Ishikawa (cell line): Measurements from ENCODE around the gene PAK2.
A peak's percentile ranks its signal among the peaks of the same experiment; 100 is the strongest.

Experiments
- CEBPB ChIP-seq: IDR thresholded peaks from 2 replicates; pipeline ENCODE4 v1.6.1; 2012
- CREB1 ChIP-seq: IDR thresholded peaks from 2 replicates; pipeline ENCODE4 v1.6.1; 2012; ENCODE audit warnings: low read depth
- EGR1 ChIP-seq: IDR thresholded peaks from 2 replicates; pipeline ENCODE4 v1.6.1; 2012
- EP300 ChIP-seq: IDR thresholded peaks from 2 replicates; pipeline ENCODE4 v1.6.1; 2012; ENCODE audit warnings: borderline replicate concordance
- FOXM1 ChIP-seq: IDR thresholded peaks from 2 replicates; pipeline ENCODE4 v1.6.1; 2012; ENCODE audit warnings: low read depth, borderline replicate concordance
- NFIC ChIP-seq: IDR thresholded peaks from 2 replicates; pipeline ENCODE4 v1.6.1; 2012
- RAD21 ChIP-seq: IDR thresholded peaks from 2 replicates; pipeline ENCODE4 v1.6.1; 2012; ENCODE audit warnings: low read depth
- TAF1 ChIP-seq: IDR thresholded peaks from 2 replicates; pipeline ENCODE4 v1.6.1; 2012; ENCODE audit warnings: low read depth, mild to moderate bottlenecking
- TCF12 ChIP-seq: IDR thresholded peaks from 2 replicates; pipeline ENCODE4 v1.6.1; 2012; ENCODE audit warnings: low read depth
- TEAD4 ChIP-seq: IDR thresholded peaks from 2 replicates; pipeline ENCODE4 v1.6.1; 2012
- YY1 ChIP-seq: IDR thresholded peaks from 2 replicates; pipeline ENCODE4 v1.6.1; 2012; ENCODE audit warnings: low read depth
- ZBTB7A ChIP-seq: IDR thresholded peaks from 2 replicates; pipeline ENCODE4 v1.6.1; 2012; ENCODE audit warnings: low read depth
- TF ChIP-seq, protein P1 (sequence below): IDR thresholded peaks from 2 replicates; pipeline ENCODE4 v1.6.1; 2012
- TF ChIP-seq, protein P2 (sequence below): IDR thresholded peaks from 2 replicates; pipeline ENCODE4 v1.6.1; 2012; ENCODE audit warnings: low read depth, mild to moderate bottlenecking
- TF ChIP-seq, protein P3 (sequence below): IDR thresholded peaks from 2 replicates; pipeline ENCODE4 v1.6.1; 2012

PAK2 gene

DNA sequence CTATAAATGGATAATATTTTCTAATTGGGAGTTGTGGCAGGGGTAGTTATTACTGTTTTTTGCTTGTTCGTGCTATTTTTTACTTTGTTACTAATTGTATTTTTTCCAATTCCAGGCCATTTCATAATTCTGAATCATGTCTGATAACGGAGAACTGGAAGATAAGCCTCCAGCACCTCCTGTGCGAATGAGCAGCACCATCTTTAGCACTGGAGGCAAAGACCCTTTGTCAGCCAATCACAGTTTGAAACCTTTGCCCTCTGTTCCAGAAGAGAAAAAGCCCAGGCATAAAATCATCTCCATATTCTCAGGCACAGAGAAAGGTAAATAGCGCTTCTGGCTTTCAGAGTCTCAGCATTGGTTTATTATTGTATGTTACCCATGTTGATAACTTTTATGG is 42.9 kb downstream of the PAK2 start:
- TF ChIP-seq FOXM1 (no peak), CEBPB (no peak), NFIC (no peak), YY1 (no peak)

DNA sequence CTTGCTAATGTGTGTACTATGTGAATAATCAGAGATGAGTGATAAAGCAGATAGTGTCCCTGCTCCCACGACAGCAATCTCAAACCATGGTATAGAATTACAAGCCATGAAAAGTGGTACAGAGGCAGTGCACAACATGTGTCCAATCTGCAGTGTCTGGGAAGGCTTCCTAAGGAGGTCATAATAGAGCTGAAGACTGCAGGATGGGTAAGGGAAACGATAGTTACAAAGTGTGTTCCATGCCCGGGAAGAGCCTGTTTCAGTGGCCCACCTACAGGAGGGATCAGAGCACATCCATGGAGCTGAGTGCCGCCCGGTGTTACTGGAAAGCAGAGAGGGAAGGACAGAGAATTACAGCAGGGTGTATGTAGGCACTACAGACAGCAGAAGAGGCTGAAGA is 48.9 kb downstream of the PAK2 start:
- TF ChIP-seq TCF12 = no peak
- TF ChIP-seq, protein P1, sequence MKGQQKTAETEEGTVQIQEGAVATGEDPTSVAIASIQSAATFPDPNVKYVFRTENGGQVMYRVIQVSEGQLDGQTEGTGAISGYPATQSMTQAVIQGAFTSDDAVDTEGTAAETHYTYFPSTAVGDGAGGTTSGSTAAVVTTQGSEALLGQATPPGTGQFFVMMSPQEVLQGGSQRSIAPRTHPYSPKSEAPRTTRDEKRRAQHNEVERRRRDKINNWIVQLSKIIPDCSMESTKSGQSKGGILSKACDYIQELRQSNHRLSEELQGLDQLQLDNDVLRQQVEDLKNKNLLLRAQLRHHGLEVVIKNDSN = no peak
- no peak for TF ChIP-seq YY1
- no peak for TF ChIP-seq TAF1
- TF ChIP-seq EP300 = no peak
- TF ChIP-seq TEAD4 = no peak
- no peak for TF ChIP-seq FOXM1
- no peak for TF ChIP-seq NFIC
- no peak for TF ChIP-seq RAD21
- TF ChIP-seq EGR1 = no peak
- TF ChIP-seq, protein P2, sequence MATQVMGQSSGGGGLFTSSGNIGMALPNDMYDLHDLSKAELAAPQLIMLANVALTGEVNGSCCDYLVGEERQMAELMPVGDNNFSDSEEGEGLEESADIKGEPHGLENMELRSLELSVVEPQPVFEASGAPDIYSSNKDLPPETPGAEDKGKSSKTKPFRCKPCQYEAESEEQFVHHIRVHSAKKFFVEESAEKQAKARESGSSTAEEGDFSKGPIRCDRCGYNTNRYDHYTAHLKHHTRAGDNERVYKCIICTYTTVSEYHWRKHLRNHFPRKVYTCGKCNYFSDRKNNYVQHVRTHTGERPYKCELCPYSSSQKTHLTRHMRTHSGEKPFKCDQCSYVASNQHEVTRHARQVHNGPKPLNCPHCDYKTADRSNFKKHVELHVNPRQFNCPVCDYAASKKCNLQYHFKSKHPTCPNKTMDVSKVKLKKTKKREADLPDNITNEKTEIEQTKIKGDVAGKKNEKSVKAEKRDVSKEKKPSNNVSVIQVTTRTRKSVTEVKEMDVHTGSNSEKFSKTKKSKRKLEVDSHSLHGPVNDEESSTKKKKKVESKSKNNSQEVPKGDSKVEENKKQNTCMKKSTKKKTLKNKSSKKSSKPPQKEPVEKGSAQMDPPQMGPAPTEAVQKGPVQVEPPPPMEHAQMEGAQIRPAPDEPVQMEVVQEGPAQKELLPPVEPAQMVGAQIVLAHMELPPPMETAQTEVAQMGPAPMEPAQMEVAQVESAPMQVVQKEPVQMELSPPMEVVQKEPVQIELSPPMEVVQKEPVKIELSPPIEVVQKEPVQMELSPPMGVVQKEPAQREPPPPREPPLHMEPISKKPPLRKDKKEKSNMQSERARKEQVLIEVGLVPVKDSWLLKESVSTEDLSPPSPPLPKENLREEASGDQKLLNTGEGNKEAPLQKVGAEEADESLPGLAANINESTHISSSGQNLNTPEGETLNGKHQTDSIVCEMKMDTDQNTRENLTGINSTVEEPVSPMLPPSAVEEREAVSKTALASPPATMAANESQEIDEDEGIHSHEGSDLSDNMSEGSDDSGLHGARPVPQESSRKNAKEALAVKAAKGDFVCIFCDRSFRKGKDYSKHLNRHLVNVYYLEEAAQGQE = no peak
- no peak for TF ChIP-seq CREB1
- no peak for TF ChIP-seq CEBPB
- no peak for TF ChIP-seq ZBTB7A
- TF ChIP-seq, protein P3, sequence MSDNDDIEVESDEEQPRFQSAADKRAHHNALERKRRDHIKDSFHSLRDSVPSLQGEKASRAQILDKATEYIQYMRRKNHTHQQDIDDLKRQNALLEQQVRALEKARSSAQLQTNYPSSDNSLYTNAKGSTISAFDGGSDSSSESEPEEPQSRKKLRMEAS = no peak

DNA sequence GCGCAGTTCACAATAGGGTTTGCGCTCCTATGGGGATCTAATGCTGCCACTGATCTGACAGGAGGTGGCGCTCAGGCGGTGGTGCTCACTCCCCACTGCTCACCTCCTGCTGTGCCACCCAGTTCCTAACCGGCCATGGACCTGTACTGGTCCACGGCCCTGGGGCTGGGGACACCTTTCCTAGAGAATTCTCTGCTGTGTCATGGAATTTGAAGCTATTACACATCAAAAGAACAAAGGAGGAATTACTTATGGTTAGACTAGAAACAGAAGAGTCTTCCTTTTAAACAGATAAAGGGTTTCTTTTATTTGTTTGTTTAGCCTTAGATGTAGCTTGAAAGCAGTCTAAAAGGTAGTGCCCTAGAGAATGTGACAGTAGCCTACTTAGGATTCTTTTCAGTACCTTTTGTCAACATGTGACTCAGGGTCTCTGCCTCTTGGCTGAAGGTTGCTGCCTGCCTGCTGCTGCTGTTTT is 50.3 kb downstream of the PAK2 start:
- TF ChIP-seq, protein P3 = no peak
- TF ChIP-seq EGR1 = no peak
- TF ChIP-seq TAF1 = no peak
- no peak for TF ChIP-seq YY1
- peak; percentile 32; the same call in 1 of the 2 replicates for TF ChIP-seq RAD21

DNA sequence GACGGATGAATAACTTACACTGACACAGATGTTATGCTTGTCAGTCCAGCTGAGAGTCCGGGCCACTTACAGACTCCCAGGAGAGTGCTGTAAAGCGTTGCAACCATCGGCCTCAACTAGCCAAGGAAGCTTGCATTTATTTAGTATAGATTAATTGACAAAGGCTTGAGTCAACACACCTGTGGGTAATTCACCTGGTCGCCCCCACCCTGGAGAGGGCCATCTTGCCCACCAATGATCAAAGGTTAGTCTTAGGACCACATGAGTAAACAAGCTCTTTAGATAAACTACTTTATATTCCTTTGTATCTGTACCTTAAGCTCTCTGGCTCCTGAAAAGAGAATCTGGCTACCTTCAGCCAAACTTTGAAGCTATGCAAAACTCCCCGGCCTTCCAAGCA is 51.0 kb downstream of the PAK2 start:
- TF ChIP-seq NFIC (no peak), CREB1 (no peak)

DNA sequence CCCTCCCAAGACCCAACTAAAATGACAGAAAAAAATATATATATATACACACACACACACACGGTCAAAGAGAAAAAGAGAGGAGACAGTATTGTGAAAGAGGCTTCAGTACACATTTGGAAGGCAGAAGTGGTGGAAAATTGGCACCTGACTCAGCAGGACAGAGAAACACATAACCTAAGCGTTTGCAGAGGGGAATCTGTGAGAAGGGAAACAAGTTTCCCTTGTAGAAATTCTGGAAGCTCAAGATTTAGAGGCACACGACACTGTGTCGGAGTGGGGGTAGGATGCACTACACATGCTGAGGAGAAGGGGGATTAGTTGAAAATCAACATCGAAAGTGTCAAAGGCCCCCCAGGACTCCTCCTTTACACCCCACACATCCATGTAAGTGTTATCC is 53.1 kb downstream of the PAK2 start:
- TF ChIP-seq NFIC (no peak), EP300 (no peak), EGR1 (no peak), CEBPB (no peak; the same call in 1 of the 2 replicates), YY1 (no peak), CREB1 (no peak)
- TF ChIP-seq, protein P3 = no peak
- TF ChIP-seq, protein P2 = no peak
- TF ChIP-seq, protein P1 = no peak

DNA sequence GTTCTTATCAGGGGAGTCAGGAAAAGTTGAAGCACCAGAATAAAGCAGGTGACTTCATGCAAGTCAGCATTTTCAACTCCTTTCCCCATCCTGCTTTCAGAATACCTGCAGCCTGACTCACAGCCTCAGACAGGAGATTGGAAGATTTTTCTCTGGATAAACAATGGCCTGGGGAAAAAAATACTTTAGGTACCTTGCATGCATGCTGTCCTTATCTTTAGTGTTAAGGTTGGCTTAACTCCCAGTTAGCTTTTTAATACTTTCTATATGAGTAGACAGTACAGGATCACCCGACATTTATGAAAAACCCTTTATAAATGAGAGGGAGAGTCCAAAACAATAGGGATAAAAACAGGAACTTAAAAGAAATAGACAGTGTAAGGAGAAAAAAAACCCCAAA is 53.6 kb downstream of the PAK2 start:
- no peak for TF ChIP-seq ZBTB7A
- no peak for TF ChIP-seq RAD21
- TF ChIP-seq CREB1 = no peak
- peak; percentile 58 for TF ChIP-seq TCF12
- TF ChIP-seq EGR1 = no peak
- TF ChIP-seq, protein P1 = no peak
- TF ChIP-seq EP300 = peak; percentile 41; the same call in 1 of the 2 replicates
- peak; percentile 61 for TF ChIP-seq NFIC
- TF ChIP-seq TAF1 = no peak
- TF ChIP-seq FOXM1 = no peak; the same call in 1 of the 2 replicates
- TF ChIP-seq TEAD4 = peak; percentile 86
- peak; percentile 10; the same call in 1 of the 2 replicates for TF ChIP-seq CEBPB
- TF ChIP-seq, protein P3 = no peak
- TF ChIP-seq, protein P2 = no peak
